ENCODE results near the gene NPAS2. TPM values are rescaled to one million over a fixed set of nuclear protein-coding genes. Genes with fewer than 3 reads are reported as not detected.

The NPAS2 gene
- polyA plus RNA-seq, 1 donor (not counting 4 experiments of a cell fraction or from before 2014, with no cell fraction given): 17.7 TPM

DNA sequence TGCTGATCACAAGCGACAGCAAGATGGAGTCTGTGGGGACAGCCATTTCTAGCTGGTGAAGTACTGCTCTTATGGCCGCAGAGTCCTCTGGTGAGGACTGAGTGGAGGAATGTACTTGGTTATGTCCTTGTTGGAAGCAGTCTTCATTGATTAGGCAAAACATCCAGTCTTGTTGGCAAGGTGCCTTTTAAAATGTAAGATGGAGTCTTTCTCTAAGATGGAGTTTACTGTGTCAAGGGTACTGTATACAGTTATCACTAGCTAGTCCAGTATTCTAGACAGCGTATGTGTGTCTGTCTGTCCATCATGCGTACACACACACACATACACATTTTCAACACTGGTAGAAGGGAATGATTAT, 74.8 kb downstream of the NPAS2 start:
- Histone ChIP-seq H3K9me3 (ENCODE audit: control insufficient read depth, low read depth, low read length) (no peaks in the 10 kb centered on the region), H3K9me1 (ENCODE audit: control insufficient read depth, extremely low read depth, insufficient read depth, low read length) (no peaks in the 10 kb centered on the region), H3K4me2 (ENCODE audit: control insufficient read depth, extremely low read depth, insufficient read depth, low read depth, low read length) (no peak overlapping the region), H3K4me1 (ENCODE audit: control insufficient read depth, extremely low read depth, insufficient read depth, low read length) (peaks cover 9% of the 10 kb centered on the region), H3K9ac (ENCODE audit: control insufficient read depth, extremely low read depth, insufficient read depth, low read length) (no peak overlapping the region), H2AFZ (ENCODE audit: control insufficient read depth, low read length) (no peak overlapping the region), H3K4me3 (ENCODE audit: control insufficient read depth in 2 of 3, extremely low read depth in 1 of 3, insufficient read depth in 2 of 3, low read depth in 1 of 3, low read length in 3 of 3) (no peak overlapping the region), H3K36me3 (ENCODE audit: control insufficient read depth in 2 of 2, extremely low read depth in 1 of 2, insufficient read depth in 2 of 2, low read length in 2 of 2) (peaks cover 0 to 6% of the 10 kb centered on the region in 2 experiments), H3K27me3 (ENCODE audit: control insufficient read depth, extremely low read depth, insufficient read depth, low read length) (no peaks in the 10 kb centered on the region), H3K27ac (ENCODE audit: control insufficient read depth, insufficient read depth, low read length) (no peak overlapping the region), H4K20me1 (ENCODE audit: control insufficient read depth, extremely low read depth, insufficient read depth, low read length) (no peaks in the 10 kb centered on the region), H3K79me2 (ENCODE audit: control insufficient read depth, insufficient read depth, low read length) (no peaks in the 10 kb centered on the region)
- TF ChIP-seq, protein P1, sequence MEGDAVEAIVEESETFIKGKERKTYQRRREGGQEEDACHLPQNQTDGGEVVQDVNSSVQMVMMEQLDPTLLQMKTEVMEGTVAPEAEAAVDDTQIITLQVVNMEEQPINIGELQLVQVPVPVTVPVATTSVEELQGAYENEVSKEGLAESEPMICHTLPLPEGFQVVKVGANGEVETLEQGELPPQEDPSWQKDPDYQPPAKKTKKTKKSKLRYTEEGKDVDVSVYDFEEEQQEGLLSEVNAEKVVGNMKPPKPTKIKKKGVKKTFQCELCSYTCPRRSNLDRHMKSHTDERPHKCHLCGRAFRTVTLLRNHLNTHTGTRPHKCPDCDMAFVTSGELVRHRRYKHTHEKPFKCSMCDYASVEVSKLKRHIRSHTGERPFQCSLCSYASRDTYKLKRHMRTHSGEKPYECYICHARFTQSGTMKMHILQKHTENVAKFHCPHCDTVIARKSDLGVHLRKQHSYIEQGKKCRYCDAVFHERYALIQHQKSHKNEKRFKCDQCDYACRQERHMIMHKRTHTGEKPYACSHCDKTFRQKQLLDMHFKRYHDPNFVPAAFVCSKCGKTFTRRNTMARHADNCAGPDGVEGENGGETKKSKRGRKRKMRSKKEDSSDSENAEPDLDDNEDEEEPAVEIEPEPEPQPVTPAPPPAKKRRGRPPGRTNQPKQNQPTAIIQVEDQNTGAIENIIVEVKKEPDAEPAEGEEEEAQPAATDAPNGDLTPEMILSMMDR (optimal IDR thresholded peaks at IDR 0.05 in 1 of 3, IDR thresholded peaks at IDR 0.05 in 1 of 3, conservative IDR thresholded peaks at IDR 0.05 in 1 of 3; ENCODE audit: extremely low read depth in 1 of 3, insufficient read depth in 2 of 3, low read length in 3 of 3): no peak
- TF ChIP-seq EZH2 (IDR thresholded peaks at IDR 0.05; ENCODE audit: low read length): no peak
- FAIRE-seq: no peak
- dilution Hi-C loops (cut with MboI; ENCODE audit: extremely low pct_ligation_motif_present, low sequenced_read_pairs): no loop called here
- no peak for DNase-seq (ENCODE audit: low read depth, low spot score)

DNA sequence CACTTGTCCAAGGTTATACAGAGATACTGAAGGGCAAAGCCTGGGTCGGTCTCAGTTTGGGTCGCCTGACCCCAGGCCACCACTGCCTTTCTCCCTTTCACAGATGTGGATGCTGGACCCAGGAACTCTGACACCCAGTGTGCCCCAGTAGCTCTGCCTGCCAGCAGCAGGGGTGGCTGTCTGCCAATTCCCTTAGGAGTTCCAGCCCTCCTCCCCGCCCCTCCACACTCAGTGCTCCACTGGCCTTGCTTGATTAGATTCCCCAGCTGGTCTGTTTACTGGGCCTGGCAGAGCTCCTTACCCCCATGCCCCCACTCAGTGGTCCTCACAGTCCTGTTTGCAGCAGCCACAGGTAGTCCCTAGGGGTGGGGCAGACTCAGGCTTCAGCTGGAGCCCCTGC, 75.5 kb downstream of the NPAS2 start:
- Histone ChIP-seq H3K9me1 (ENCODE audit: control insufficient read depth, extremely low read depth, insufficient read depth, low read length) (no peaks in the 10 kb centered on the region), H3K27ac (ENCODE audit: control insufficient read depth, insufficient read depth, low read length) (no peak overlapping the region), H3K4me1 (ENCODE audit: control insufficient read depth, extremely low read depth, insufficient read depth, low read length) (peaks cover 9% of the 10 kb centered on the region), H3K9ac (ENCODE audit: control insufficient read depth, extremely low read depth, insufficient read depth, low read length) (no peak overlapping the region), H3K79me2 (ENCODE audit: control insufficient read depth, insufficient read depth, low read length) (no peaks in the 10 kb centered on the region), H3K4me2 (ENCODE audit: control insufficient read depth, extremely low read depth, insufficient read depth, low read depth, low read length) (no peak overlapping the region), H3K9me3 (ENCODE audit: control insufficient read depth, low read depth, low read length) (no peaks in the 10 kb centered on the region), H2AFZ (ENCODE audit: control insufficient read depth, low read length) (no peak overlapping the region), H3K4me3 (ENCODE audit: control insufficient read depth in 2 of 3, extremely low read depth in 1 of 3, insufficient read depth in 2 of 3, low read depth in 1 of 3, low read length in 3 of 3) (no peak overlapping the region), H3K27me3 (ENCODE audit: control insufficient read depth, extremely low read depth, insufficient read depth, low read length) (no peaks in the 10 kb centered on the region), H3K36me3 (ENCODE audit: control insufficient read depth in 2 of 2, extremely low read depth in 1 of 2, insufficient read depth in 2 of 2, low read length in 2 of 2) (peaks cover 0 to 6% of the 10 kb centered on the region in 2 experiments), H4K20me1 (ENCODE audit: control insufficient read depth, extremely low read depth, insufficient read depth, low read length) (no peaks in the 10 kb centered on the region)
- FAIRE-seq (no peak), DNase-seq (ENCODE audit: low read depth, low spot score) (no peak)
- TF ChIP-seq EZH2 (IDR thresholded peaks at IDR 0.05; ENCODE audit: low read length): no peak
- TF ChIP-seq, protein P1 (optimal IDR thresholded peaks at IDR 0.05 in 1 of 3, IDR thresholded peaks at IDR 0.05 in 1 of 3, conservative IDR thresholded peaks at IDR 0.05 in 1 of 3; ENCODE audit: extremely low read depth in 1 of 3, insufficient read depth in 2 of 3, low read length in 3 of 3): no peak
- dilution Hi-C loops (cut with MboI; ENCODE audit: extremely low pct_ligation_motif_present, low sequenced_read_pairs): no loop called here

Data from keratinocyte (primary cell).